Measurements from ENCODE around the gene TFR2. TPM values are rescaled to one million over a fixed set of nuclear protein-coding genes. Genes with fewer than 3 reads are reported as not detected.

Gene TFR2
- total and polyA plus RNA-seq, 2 of the 13 experiments (the other 11 are each of a cell fraction or from before 2014, with no cell fraction given) = 36.9 to 64.2 TPM

DNA sequence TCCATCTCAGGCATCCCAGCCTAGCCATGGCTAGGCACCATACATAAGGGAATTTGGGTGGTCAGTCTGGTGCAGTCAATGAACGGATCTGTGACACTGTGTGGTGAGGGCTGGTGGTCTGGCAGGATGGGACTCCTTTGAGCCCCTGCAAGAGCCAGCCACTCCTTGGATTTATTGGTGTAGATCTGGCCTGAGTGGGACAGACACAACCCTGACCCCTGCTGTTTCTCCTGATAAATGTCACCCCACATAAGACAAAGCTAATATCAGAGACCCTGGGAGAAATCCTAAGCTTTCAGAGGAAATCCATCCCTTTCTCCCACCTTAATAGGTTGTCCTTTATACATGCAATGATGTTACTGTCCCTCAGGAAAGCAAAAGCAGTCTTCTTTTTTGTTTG lies 52.9 kb downstream of the TFR2 start (continued):
- TF ChIP-seq CSRNP2 (CRISPR knock-in tag; conservative IDR thresholded peaks at IDR 0.05; ENCODE audit: low read depth) (no peak), ZNF335 (CRISPR knock-in tag; IDR thresholded peaks at IDR 0.05) (no peak), ZBTB7B (CRISPR knock-in tag; IDR thresholded peaks at IDR 0.05) (no peak), IRF2 (CRISPR knock-in tag; IDR thresholded peaks at IDR 0.05) (no peak), CTCF (CRISPR knock-in tag; IDR thresholded peaks at IDR 0.05) (peak; percentile 58)

DNA sequence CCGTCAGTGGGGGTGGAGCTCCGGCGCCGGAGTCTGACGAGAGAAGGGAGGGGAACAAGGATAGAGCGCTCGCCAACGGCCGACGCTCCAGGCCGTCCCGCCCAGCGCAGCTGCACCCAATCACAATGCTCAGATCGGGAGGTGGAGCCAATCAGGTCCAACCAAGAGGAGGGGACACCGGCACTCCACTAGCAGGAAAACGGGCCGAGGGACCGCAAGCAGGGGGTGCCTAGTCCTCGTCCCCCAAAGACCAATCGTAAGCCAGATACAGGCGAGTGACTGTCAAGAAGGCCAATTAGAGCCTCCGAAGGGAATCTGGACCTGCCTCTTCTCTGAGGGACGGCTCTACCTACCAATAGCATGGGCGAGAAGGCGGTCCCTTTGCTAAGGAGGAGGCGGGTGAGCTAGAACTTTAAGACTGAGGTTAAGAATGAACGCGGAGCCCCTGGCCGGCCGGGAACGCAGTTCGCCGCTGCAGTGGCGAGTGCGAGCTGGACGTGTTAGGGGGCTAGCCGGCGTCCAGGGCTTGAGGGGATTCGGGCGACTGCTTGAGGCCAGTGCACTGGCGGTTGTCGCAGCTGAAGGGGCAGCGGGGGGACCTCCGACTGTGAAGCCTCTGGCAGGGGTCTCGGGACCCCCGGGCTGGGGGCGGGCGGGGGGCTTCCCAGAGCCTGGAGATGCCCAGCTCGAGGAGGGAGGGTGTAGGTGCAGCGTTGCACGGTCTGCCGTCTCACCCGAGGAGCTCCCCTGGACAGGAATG lies 54.9 kb downstream of the TFR2 start, which contains the start of gene FBXO24:
TSS of gene FBXO24 (plus strand) at position 63 of the 760 bp plus-strand sequence. CDS start at position 361, 298 bp downstream.
- H3K4me1 ChIP-seq (ENCODE audit: insufficient read depth, low read length) = peaks cover 56% of the 10 kb centered on the region
- CTCF ChIA-PET (ENCODE audit: low intra/inter-chr PET ratio, low total read pairs) = interaction anchor here (1.2 kb wide), 1 partner anchor 117 kb away, joined by 3 read pairs; no protein-coding TSS in a partner anchor
- peak within 1 kb of the TSS; percentile 81 for H3K27ac ChIP-seq (ENCODE audit: extremely low read length, insufficient read depth, low read length)
- under 1% methylated on average over 17 of the region's 53 CpGs for WGBS (ENCODE audit: low lambda C conversion rate)
- peaks cover 2 to 6% of the 10 kb centered on the region in 2 experiments; a peak in 4 of 5 replicates for H3K36me3 ChIP-seq (replicated peaks in 1 of 2; ENCODE audit: control insufficient read depth in 1 of 2, insufficient read depth in 2 of 2, low read length in 2 of 2)
- in situ Hi-C loops (cut with HindIII; ENCODE audit: extremely low pct_ligation_motif_present, low pct_unique_long_range_greater_than_20kb) = no loop called here
- peaks cover 6% of the 10 kb centered on the region for H3K79me2 ChIP-seq (ENCODE audit: insufficient read depth, low read length)
- H3K4me2 ChIP-seq (ENCODE audit: low read depth, low read length) = peak within 1 kb of the TSS; percentile 100
- peaks cover 8% of the 10 kb centered on the region; the same call in 1 of the 2 replicates for H4K20me1 ChIP-seq (ENCODE audit: insufficient read depth, low read length)
- peak within 1 kb of the TSS; percentile 80 to 98 (median 86) for H3K4me3 ChIP-seq (replicated peaks in 1 of 3; ENCODE audit: insufficient read depth in 1 of 3, low read depth in 2 of 3, low read length in 3 of 3)
- peak within 1 kb of the TSS; percentile 91 for H2AFZ ChIP-seq (ENCODE audit: low read length)
- intact Hi-C loops (cut with micrococcal nuclease; ENCODE audit: unreplicated experiment) = loop anchor here (1.0 kb wide), 1 partner anchor 26 kb away; the partner anchor contains the start of gene MOSPD3
- no peaks in the 10 kb centered on the region for H3K9me3 ChIP-seq (ENCODE audit: low read length)
- DNase-seq (ENCODE audit: low spot score) = peak; percentile 99
- POLR2A ChIA-PET = interaction anchor here (0.5 to 4.1 kb wide), 60 partner anchors 8 to 531 kb away, joined by 3 to 73 read pairs (median 4); partner anchors contain the start of genes ACTL6B, AGFG2, EPHB4 and EPO
- no TSS peak for BruUV-seq (replicated peaks)
- FAIRE-seq = peak; percentile 99
- H3K27me3 ChIP-seq (ENCODE audit: control insufficient read depth in 1 of 2, insufficient read depth in 2 of 2, low read length in 2 of 2) = peaks cover 0 to 7% of the 10 kb centered on the region in 2 experiments; a peak in 3 of 5 replicates
- peak; percentile 91 for ATAC-seq
- peak within 1 kb of the TSS; percentile 94 for H3K9ac ChIP-seq (ENCODE audit: insufficient read depth, low read depth, low read length)
- TF ChIP-seq ZKSCAN5 (CRISPR knock-in tag; IDR thresholded peaks at IDR 0.05) = no peak
- peak; percentile 78 for TF ChIP-seq GABPB1 (CRISPR knock-in tag; IDR thresholded peaks at IDR 0.05)
- TF ChIP-seq CREB1 (IDR thresholded peaks at IDR 0.05) = peak; percentile 91
- TF ChIP-seq CREB1 (CRISPR knock-in tag; IDR thresholded peaks at IDR 0.05) = peak; percentile 93
- no peak for TF ChIP-seq SMAD1 (CRISPR knock-in tag; IDR thresholded peaks at IDR 0.05; ENCODE audit: borderline replicate concordance, low read depth)
- TF ChIP-seq MXI1 (IDR thresholded peaks at IDR 0.05; ENCODE audit: borderline replicate concordance, low read depth, low read length) = no peak; the same call in 2 of the 3 replicates
- peak; percentile 77 for TF ChIP-seq ELF1 (CRISPR knock-in tag; IDR thresholded peaks at IDR 0.05)
- no peak for TF ChIP-seq ZUFSP (CRISPR knock-in tag; IDR thresholded peaks at IDR 0.05; ENCODE audit: borderline replicate concordance)
- TF ChIP-seq PCBP1 (IDR thresholded peaks at IDR 0.05; ENCODE audit: borderline replicate concordance, low read depth, low read length) = 0 out of 2 replicates have a peak, but pooled peaks have one; percentile 38
- TF ChIP-seq, protein P1, sequence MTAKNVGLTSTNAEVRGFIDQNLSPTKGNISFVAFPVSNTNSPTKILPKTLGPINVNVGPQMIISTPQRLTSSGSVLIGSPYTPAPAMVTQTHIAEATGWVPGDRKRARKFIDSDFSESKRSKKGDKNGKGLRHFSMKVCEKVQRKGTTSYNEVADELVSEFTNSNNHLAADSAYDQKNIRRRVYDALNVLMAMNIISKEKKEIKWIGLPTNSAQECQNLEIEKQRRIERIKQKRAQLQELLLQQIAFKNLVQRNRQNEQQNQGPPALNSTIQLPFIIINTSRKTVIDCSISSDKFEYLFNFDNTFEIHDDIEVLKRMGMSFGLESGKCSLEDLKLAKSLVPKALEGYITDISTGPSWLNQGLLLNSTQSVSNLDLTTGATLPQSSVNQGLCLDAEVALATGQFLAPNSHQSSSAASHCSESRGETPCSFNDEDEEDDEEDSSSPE (CRISPR knock-in tag; IDR thresholded peaks at IDR 0.05) = peak; percentile 89
